ENCODE measurements around the gene SNED1.

SNED1 gene

GRCh38 chr2:241137276-241138190 is 139.1 kb downstream of the SNED1 start:
- no peak overlapping the region for H3K4me3 ChIP-seq (ENCODE audit: low read depth, low read length)
- no peak overlapping the region for H3K9ac ChIP-seq (ENCODE audit: low read length)
- H3K4me1 ChIP-seq (ENCODE audit: control insufficient read depth, insufficient read depth, low read length) = no peaks in the 10 kb centered on the region
- peaks cover 79% of the 10 kb centered on the region for H3K36me3 ChIP-seq (ENCODE audit: control insufficient read depth, insufficient read depth, low read length)
- H3K27ac ChIP-seq (ENCODE audit: low read depth, low read length) = no peak overlapping the region
- no peaks in the 10 kb centered on the region for H3K27me3 ChIP-seq (ENCODE audit: control insufficient read depth, insufficient read depth, low read length)
- no peaks in the 10 kb centered on the region for H3K9me3 ChIP-seq (ENCODE audit: control insufficient read depth, insufficient read depth, low read depth, low read length)

- Histone ChIP-seq H3K27ac (ENCODE audit: low read depth, low read length) (no peak overlapping the region), H3K4me1 (ENCODE audit: control insufficient read depth, insufficient read depth, low read length) (no peaks in the 10 kb centered on the region), H3K9ac (ENCODE audit: low read length) (no peak overlapping the region), H3K36me3 (ENCODE audit: control insufficient read depth, insufficient read depth, low read length) (peaks cover 76% of the 10 kb centered on the region), H3K27me3 (ENCODE audit: control insufficient read depth, insufficient read depth, low read length) (no peaks in the 10 kb centered on the region), H3K9me3 (ENCODE audit: control insufficient read depth, insufficient read depth, low read depth, low read length) (no peaks in the 10 kb centered on the region), H3K4me3 (ENCODE audit: low read depth, low read length) (no peak overlapping the region)
Observed at GRCh38 chr2:241138471-241138870, 140.1 kb downstream of the SNED1 start.

- H3K9me3 ChIP-seq (ENCODE audit: control insufficient read depth, insufficient read depth, low read depth, low read length) = no peaks in the 10 kb centered on the region
- H3K36me3 ChIP-seq (ENCODE audit: control insufficient read depth, insufficient read depth, low read length) = peaks cover 69% of the 10 kb centered on the region
- H3K27me3 ChIP-seq (ENCODE audit: control insufficient read depth, insufficient read depth, low read length) = no peaks in the 10 kb centered on the region
- no peak overlapping the region for H3K27ac ChIP-seq (ENCODE audit: low read depth, low read length)
- no peaks in the 10 kb centered on the region for H3K4me1 ChIP-seq (ENCODE audit: control insufficient read depth, insufficient read depth, low read length)
- no peak overlapping the region for H3K4me3 ChIP-seq (ENCODE audit: low read depth, low read length)
- H3K9ac ChIP-seq (ENCODE audit: low read length) = no peak overlapping the region
Observed at GRCh38 chr2:241139531-241140444, 141.4 kb downstream of the SNED1 start.

GRCh38 chr2:241140445-241140840 is 142.0 kb downstream of the SNED1 start:
- Histone ChIP-seq H3K27ac (ENCODE audit: low read depth, low read length) (no peak overlapping the region), H3K4me1 (ENCODE audit: control insufficient read depth, insufficient read depth, low read length) (no peaks in the 10 kb centered on the region), H3K9me3 (ENCODE audit: control insufficient read depth, insufficient read depth, low read depth, low read length) (no peaks in the 10 kb centered on the region), H3K4me3 (ENCODE audit: low read depth, low read length) (no peak overlapping the region), H3K36me3 (ENCODE audit: control insufficient read depth, insufficient read depth, low read length) (peaks cover 62% of the 10 kb centered on the region), H3K27me3 (ENCODE audit: control insufficient read depth, insufficient read depth, low read length) (no peaks in the 10 kb centered on the region), H3K9ac (ENCODE audit: low read length) (no peak overlapping the region)

GRCh38 chr2:241141214-241141770 is 142.9 kb downstream of the SNED1 start:
- H3K9me3 ChIP-seq (ENCODE audit: control insufficient read depth, insufficient read depth, low read depth, low read length) = no peaks in the 10 kb centered on the region
- peaks cover 55% of the 10 kb centered on the region for H3K36me3 ChIP-seq (ENCODE audit: control insufficient read depth, insufficient read depth, low read length)
- H3K27me3 ChIP-seq (ENCODE audit: control insufficient read depth, insufficient read depth, low read length) = no peaks in the 10 kb centered on the region
- no peaks in the 10 kb centered on the region for H3K4me1 ChIP-seq (ENCODE audit: control insufficient read depth, insufficient read depth, low read length)
- H3K4me3 ChIP-seq (ENCODE audit: low read depth, low read length) = no peak overlapping the region
- H3K9ac ChIP-seq (ENCODE audit: low read length) = no peak overlapping the region
- no peak overlapping the region for H3K27ac ChIP-seq (ENCODE audit: low read depth, low read length)

- no peak overlapping the region for H3K27ac ChIP-seq (ENCODE audit: low read depth, low read length)
- H3K9ac ChIP-seq (ENCODE audit: low read length) = no peak overlapping the region
- no peaks in the 10 kb centered on the region for H3K4me1 ChIP-seq (ENCODE audit: control insufficient read depth, insufficient read depth, low read length)
- no peaks in the 10 kb centered on the region for H3K9me3 ChIP-seq (ENCODE audit: control insufficient read depth, insufficient read depth, low read depth, low read length)
- H3K36me3 ChIP-seq (ENCODE audit: control insufficient read depth, insufficient read depth, low read length) = peaks cover 47% of the 10 kb centered on the region
- H3K27me3 ChIP-seq (ENCODE audit: control insufficient read depth, insufficient read depth, low read length) = no peaks in the 10 kb centered on the region
- no peak overlapping the region for H3K4me3 ChIP-seq (ENCODE audit: low read depth, low read length)
Observed at GRCh38 chr2:241142063-241142462, 143.6 kb downstream of the SNED1 start.

GRCh38 chr2:241142593-241142992 is 144.2 kb downstream of the SNED1 start:
- no peaks in the 10 kb centered on the region for H3K27me3 ChIP-seq (ENCODE audit: control insufficient read depth, insufficient read depth, low read length)
- no peaks in the 10 kb centered on the region for H3K4me1 ChIP-seq (ENCODE audit: control insufficient read depth, insufficient read depth, low read length)
- H3K27ac ChIP-seq (ENCODE audit: low read depth, low read length) = no peak overlapping the region
- H3K9ac ChIP-seq (ENCODE audit: low read length) = no peak overlapping the region
- no peaks in the 10 kb centered on the region for H3K9me3 ChIP-seq (ENCODE audit: control insufficient read depth, insufficient read depth, low read depth, low read length)
- peaks cover 42% of the 10 kb centered on the region for H3K36me3 ChIP-seq (ENCODE audit: control insufficient read depth, insufficient read depth, low read length)
- H3K4me3 ChIP-seq (ENCODE audit: low read depth, low read length) = no peak overlapping the region

Data from HUES6 (cell line).